GM10248 (cell line): ENCODE measurements around the gene SCGB1C2.

Experiments used
- CTCF ChIA-PET: fragments of 300-600 bp; sonication (Branson Sonifier 250); formaldehyde crosslinking; extraction: SDS; loops from one replicate; lab custom pipeline; 2021; ENCODE audit warnings: antibody characterized with exemption; lab: Yijun Ruan, JAX
- POLR2A ChIA-PET: fragments of 350-650 bp; sonication (Branson Sonifier 250); formaldehyde crosslinking; extraction: SDS; loops from one replicate; lab custom pipeline; 2020; ENCODE audit warnings: antibody characterized with exemption; lab: Yijun Ruan, JAX
- DNase-seq: peaks from one replicate; pipeline ENCODE4 v3.0.0; 2012; ENCODE audit errors: extremely low spot score
- TF ChIP-seq, protein P1 (sequence below): IDR thresholded peaks from 2 replicates; pipeline ENCODE4 v1.5.1; 2012; ENCODE audit warnings: mild to moderate bottlenecking, low read depth; ENCODE audit errors: extremely low read depth, missing control alignments, control extremely low read depth

Gene SCGB1C2

GRCh38 chr17:151004-151403 is 13.6 kb downstream of the SCGB1C2 start:
- TF ChIP-seq, protein P1, sequence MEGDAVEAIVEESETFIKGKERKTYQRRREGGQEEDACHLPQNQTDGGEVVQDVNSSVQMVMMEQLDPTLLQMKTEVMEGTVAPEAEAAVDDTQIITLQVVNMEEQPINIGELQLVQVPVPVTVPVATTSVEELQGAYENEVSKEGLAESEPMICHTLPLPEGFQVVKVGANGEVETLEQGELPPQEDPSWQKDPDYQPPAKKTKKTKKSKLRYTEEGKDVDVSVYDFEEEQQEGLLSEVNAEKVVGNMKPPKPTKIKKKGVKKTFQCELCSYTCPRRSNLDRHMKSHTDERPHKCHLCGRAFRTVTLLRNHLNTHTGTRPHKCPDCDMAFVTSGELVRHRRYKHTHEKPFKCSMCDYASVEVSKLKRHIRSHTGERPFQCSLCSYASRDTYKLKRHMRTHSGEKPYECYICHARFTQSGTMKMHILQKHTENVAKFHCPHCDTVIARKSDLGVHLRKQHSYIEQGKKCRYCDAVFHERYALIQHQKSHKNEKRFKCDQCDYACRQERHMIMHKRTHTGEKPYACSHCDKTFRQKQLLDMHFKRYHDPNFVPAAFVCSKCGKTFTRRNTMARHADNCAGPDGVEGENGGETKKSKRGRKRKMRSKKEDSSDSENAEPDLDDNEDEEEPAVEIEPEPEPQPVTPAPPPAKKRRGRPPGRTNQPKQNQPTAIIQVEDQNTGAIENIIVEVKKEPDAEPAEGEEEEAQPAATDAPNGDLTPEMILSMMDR: no peak
- POLR2A ChIA-PET: no interaction called here
- CTCF ChIA-PET: interaction anchor here (1.1 to 1.8 kb wide), 2 partner anchors 14 to 235 kb away, joined by 3 to 4 read pairs; no protein-coding TSS in a partner anchor
- no peak for DNase-seq

DNA sequence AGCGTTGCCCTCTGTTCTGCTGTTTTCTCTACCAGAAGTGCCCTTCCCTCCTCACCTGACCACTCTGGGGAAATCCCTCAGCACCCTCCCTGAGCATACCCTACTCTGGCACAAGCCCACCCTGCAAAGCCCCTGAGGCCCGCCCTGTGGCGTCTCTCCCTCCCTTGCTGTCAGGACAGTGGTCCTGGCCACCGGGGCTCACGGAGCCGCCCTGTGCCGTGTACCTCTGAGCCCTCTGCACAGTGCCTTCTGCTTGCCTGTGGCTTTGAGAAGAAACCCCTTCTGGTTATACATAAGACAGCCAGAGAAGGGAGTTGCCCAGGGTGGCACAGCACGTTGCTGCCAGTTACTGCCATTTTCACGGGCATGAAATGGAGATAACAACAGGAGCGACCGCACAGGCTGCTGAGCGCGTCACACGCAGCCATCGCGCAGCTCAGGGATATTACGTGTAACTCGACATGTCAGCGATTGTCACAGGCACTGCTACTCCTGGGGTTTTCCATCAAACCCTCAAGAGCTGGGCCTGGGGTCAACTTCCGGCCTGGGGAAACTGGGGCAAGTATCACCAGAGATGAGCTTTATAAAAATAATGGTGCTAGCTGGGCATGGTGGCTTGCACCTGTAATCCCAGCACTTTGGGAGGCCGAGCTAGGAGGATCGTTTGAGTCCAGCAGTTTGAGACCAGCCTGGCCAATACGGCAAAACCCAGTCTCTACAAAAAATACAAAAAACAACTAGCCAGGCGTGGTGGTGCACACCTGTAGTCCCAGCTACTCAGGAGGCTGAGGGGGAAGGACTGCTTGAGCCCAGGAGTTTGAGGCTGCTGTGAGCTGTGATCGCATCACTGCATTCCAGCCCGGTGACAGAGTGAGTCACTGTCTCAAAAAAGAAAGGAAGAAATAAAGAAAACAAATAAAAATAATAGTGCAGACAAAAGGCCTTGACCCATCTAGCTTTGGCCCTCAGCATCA is 14.8 kb downstream of the SCGB1C2 start:
- TF ChIP-seq, protein P1: no peak
- ChIA-PET POLR2A (no interaction called here), CTCF (interaction anchor here (1.8 kb wide), 1 partner anchor 13 kb away, joined by 4 read pairs; no protein-coding TSS in a partner anchor)
- DNase-seq: no peak

GRCh38 chr17:152860-153420 is 15.6 kb downstream of the SCGB1C2 start:
- DNase-seq: no peak
- TF ChIP-seq, protein P1: no peak
- CTCF ChIA-PET: interaction anchor here (1.0 to 1.8 kb wide), 2 partner anchors 8 to 12 kb away, joined by 4 read pairs; no protein-coding TSS in a partner anchor
- POLR2A ChIA-PET: interaction anchor here (0.6 kb wide), 1 partner anchor 670 kb away, joined by 3 read pairs; no protein-coding TSS in a partner anchor

- TF ChIP-seq, protein P1: no peak
- CTCF ChIA-PET: interaction anchor here (1.0 kb wide), 1 partner anchor 9 kb away, joined by 4 read pairs; no protein-coding TSS in a partner anchor
- DNase-seq: no peak
- POLR2A ChIA-PET: no interaction called here
Measured at GRCh38 chr17:153851-154250, 16.5 kb downstream of the SCGB1C2 start.

DNA sequence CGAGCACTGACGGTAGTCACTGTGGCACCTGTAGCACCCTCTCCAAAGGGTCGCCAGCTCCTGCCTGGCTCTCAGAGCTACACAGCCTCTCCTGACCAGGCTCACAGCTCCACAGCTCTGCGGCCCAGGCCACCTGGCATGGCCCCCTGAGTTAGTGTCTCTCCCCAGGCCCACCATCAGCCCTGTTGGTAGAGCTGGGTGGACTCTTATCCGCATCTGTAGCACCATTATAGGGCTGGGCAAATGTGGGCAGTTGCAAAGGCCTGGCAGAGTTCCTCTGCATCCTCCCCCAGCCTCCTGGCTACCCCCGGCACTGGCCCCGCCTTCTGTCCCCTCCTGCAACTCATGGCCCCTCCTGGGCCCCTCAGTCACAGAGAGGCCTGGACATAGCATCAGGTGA is 18.2 kb downstream of the SCGB1C2 start:
- ChIA-PET CTCF (no interaction called here), POLR2A (no interaction called here)
- TF ChIP-seq, protein P1: no peak
- no peak for DNase-seq

DNA sequence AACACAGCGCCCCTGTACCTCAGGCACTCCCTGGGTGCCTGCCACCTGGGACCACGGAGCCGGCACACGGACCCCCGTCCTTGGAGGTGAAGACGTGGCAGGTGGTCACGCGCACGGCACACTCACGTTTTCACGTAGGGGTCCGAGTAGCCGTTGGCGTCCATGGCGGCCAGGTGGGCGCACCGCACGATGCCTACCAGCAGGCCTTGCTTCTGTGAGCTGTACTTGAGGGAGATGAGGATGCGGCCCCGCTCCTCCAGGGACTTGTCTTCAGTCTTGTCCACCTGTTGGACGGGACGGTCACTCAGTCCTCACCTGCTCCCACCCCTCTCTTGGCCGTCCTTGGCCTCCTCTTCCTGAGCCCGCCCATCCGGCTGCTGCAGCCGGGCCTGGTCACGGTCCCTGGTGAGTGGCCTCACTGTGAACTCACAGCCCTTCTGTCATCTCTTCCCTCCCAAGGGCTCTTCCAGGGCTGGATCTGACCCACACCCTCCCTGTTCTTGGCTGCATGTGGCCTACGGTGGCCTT is 18.8 kb downstream of the SCGB1C2 start:
- TF ChIP-seq, protein P1: no peak
- POLR2A ChIA-PET: no interaction called here
- DNase-seq: no peak
- CTCF ChIA-PET: no interaction called here
